ENCODE measurements around the gene CYFIP1. TPM values are rescaled to one million over a fixed set of nuclear protein-coding genes. Genes with fewer than 3 reads are reported as not detected.

The CYFIP1 gene
- total RNA-seq, 4 donors from 2014 or later: 88.0 to 92.5 (median 90.1) TPM

GRCh38 chr15:22895465-22896190, 84.5 kb downstream of the CYFIP1 start:
- H3K36me3 ChIP-seq: peaks cover 0 to 85% (median 28%) of the 10 kb centered on the region in 3 donors
- H3K27ac ChIP-seq: peak overlapping the region; percentile 14 to 83 (median 65)
- H3K27me3 ChIP-seq: no peaks in the 10 kb centered on the region
- intact Hi-C loops (cut with DNase I): no loop called here
- TF ChIP-seq CTCF (IDR thresholded peaks at IDR 0.05) (no peak), POLR2A (IDR thresholded peaks at IDR 0.05) (no peak)
- WGBS, 2 donors: 61 to 67% methylated on average over 6 to 7 of the region's 10 CpGs
- H3K9me3 ChIP-seq: no peaks in the 10 kb centered on the region
- H3K4me1 ChIP-seq: peaks cover 0 to 20% (median 3%) of the 10 kb centered on the region in 3 donors
- no peak overlapping the region for H3K4me3 ChIP-seq
- DNase-seq: no peak

GRCh38 chr15:22893881-22894280, 86.3 kb downstream of the CYFIP1 start:
- H3K9me3 ChIP-seq: no peaks in the 10 kb centered on the region
- TF ChIP-seq CTCF (IDR thresholded peaks at IDR 0.05) (no peak), POLR2A (IDR thresholded peaks at IDR 0.05) (no peak)
- no peak overlapping the region for H3K27ac ChIP-seq
- peaks cover 0 to 82% (median 24%) of the 10 kb centered on the region in 3 donors for H3K36me3 ChIP-seq
- WGBS, 2 donors: 90 to 100% methylated on average over 9 to 13 of the region's 13 CpGs
- H3K4me3 ChIP-seq: no peak overlapping the region
- H3K4me1 ChIP-seq: peaks cover 0 to 20% (median 3%) of the 10 kb centered on the region in 3 donors
- intact Hi-C loops (cut with DNase I): no loop called here
- no peaks in the 10 kb centered on the region for H3K27me3 ChIP-seq
- DNase-seq: no peak

- Histone ChIP-seq H3K36me3 (peaks cover 0 to 81% (median 24%) of the 10 kb centered on the region in 3 donors), H3K9me3 (no peaks in the 10 kb centered on the region), H3K4me3 (no peak overlapping the region), H3K27ac (no peak overlapping the region), H3K27me3 (no peaks in the 10 kb centered on the region), H3K4me1 (peaks cover 0 to 20% (median 3%) of the 10 kb centered on the region in 3 donors)
- intact Hi-C loops (cut with DNase I): no loop called here
- no peak for TF ChIP-seq POLR2A (IDR thresholded peaks at IDR 0.05)
- TF ChIP-seq CTCF (IDR thresholded peaks at IDR 0.05): no peak
- DNase-seq: no peak
- 89 to 94% methylated on average over 16 to 17 of the region's 17 CpGs for WGBS, 2 donors
Measured at GRCh38 chr15:22893081-22893480, 87.1 kb downstream of the CYFIP1 start.

GRCh38 chr15:22892333-22892732, 87.8 kb downstream of the CYFIP1 start:
- Histone ChIP-seq H3K9me3 (no peaks in the 10 kb centered on the region), H3K36me3 (peaks cover 0 to 81% (median 25%) of the 10 kb centered on the region in 3 donors), H3K4me1 (peaks cover 0 to 20% (median 3%) of the 10 kb centered on the region in 3 donors), H3K27ac (no peak overlapping the region), H3K27me3 (no peaks in the 10 kb centered on the region), H3K4me3 (no peak overlapping the region)
- 83 to 87% methylated on average over 9 of the region's 9 CpGs for WGBS, 2 donors
- no peak for TF ChIP-seq POLR2A (IDR thresholded peaks at IDR 0.05)
- no peak for TF ChIP-seq CTCF (IDR thresholded peaks at IDR 0.05)
- no peak for DNase-seq
- intact Hi-C loops (cut with DNase I): no loop called here

- no peak for DNase-seq
- Histone ChIP-seq H3K27ac (no peak overlapping the region), H3K27me3 (no peaks in the 10 kb centered on the region), H3K4me3 (no peak overlapping the region), H3K36me3 (peaks cover 0 to 83% (median 32%) of the 10 kb centered on the region in 3 donors), H3K9me3 (no peaks in the 10 kb centered on the region), H3K4me1 (peaks cover 0 to 20% (median 3%) of the 10 kb centered on the region in 3 donors)
- TF ChIP-seq POLR2A (IDR thresholded peaks at IDR 0.05): no peak
- no peak for TF ChIP-seq CTCF (IDR thresholded peaks at IDR 0.05)
- intact Hi-C loops (cut with DNase I): no loop called here
- WGBS, 2 donors: 84 to 90% methylated on average over 25 of the region's 33 CpGs
Measured at GRCh38 chr15:22891426-22892210, 88.5 kb downstream of the CYFIP1 start.
